Calu3 (cell line): ENCODE measurements around the gene PYGO2. TPM values are rescaled to one million over a fixed set of nuclear protein-coding genes. Genes with fewer than 3 reads are reported as not detected.
A peak's percentile ranks its signal among the peaks of the same experiment; 100 is the strongest.

ENCODE experiments used
- BruUV-seq: library from RNA; stranded (reverse); fragments of 400-500 nt; replicated peaks from 2 replicates; lab custom pipeline; 2021; lab: Mats Ljungman, UMichigan
- CTCF ChIA-PET: fragments of 300-600 bp; sonication (Branson Sonifier 250); formaldehyde crosslinking; loops from one replicate; lab custom pipeline; 2022; ENCODE audit warnings: antibody characterized with exemption; lab: Charles Lee
- DNase-seq: peaks from one replicate; pipeline ENCODE4 v3.0.0; 2022
- H3K27ac Mint-ChIP-seq: one replicate; pipeline ENCODE4 v1.8.0; 2022; ENCODE audit warnings: mixed read lengths; ENCODE audit not compliant: unreplicated experiment
- H3K27me3 Mint-ChIP-seq: one replicate; pipeline ENCODE4 v1.8.0; 2022; ENCODE audit warnings: mixed read lengths; ENCODE audit not compliant: unreplicated experiment
- H3K36me3 Mint-ChIP-seq: one replicate; pipeline ENCODE4 v1.8.0; 2022; ENCODE audit warnings: mild to moderate bottlenecking, moderate library complexity, mixed read lengths; ENCODE audit not compliant: insufficient read depth, unreplicated experiment
- H3K4me1 Mint-ChIP-seq: one replicate; pipeline ENCODE4 v1.8.0; 2022; ENCODE audit warnings: mild to moderate bottlenecking, low read depth, mixed read lengths; ENCODE audit not compliant: unreplicated experiment
- H3K4me3 Mint-ChIP-seq: one replicate; pipeline ENCODE4 v1.8.0; 2022; ENCODE audit warnings: mild to moderate bottlenecking, low read depth, moderate library complexity, mixed read lengths; ENCODE audit not compliant: unreplicated experiment
- H3K9me3 Mint-ChIP-seq: one replicate; pipeline ENCODE4 v1.8.0; 2022; ENCODE audit warnings: low read depth, mixed read lengths; ENCODE audit not compliant: unreplicated experiment
- intact Hi-C: fragments of 100-400 bp; cut with micrococcal nuclease; formaldehyde crosslinking; loops from one replicate; pipeline ENCODE4 v1.10.0; 2022; ENCODE audit not compliant: unreplicated experiment
- total RNA-seq: library from RNA; stranded (reverse); gene quantifications from 2 replicates; pipeline ENCODE4 v1.2.3, GENCODE V29; 2022
- TF ChIP-seq, protein P1 (sequence below): fragments of 200-600 bp; IDR thresholded peaks from one replicate; pipeline ENCODE4 v1.8.0; 2022; ENCODE audit warnings: antibody characterized with exemption; ENCODE audit not compliant: unreplicated experiment

The PYGO2 gene
- total RNA-seq, 1 experiment from 2014 or later: 45.6 TPM

GRCh38 chr1:155006601-155007101, 45.1 kb upstream of the PYGO2 start:
- H3K36me3 Mint-ChIP-seq: peaks cover 31% of the 10 kb centered on the region
- TF ChIP-seq, protein P1, sequence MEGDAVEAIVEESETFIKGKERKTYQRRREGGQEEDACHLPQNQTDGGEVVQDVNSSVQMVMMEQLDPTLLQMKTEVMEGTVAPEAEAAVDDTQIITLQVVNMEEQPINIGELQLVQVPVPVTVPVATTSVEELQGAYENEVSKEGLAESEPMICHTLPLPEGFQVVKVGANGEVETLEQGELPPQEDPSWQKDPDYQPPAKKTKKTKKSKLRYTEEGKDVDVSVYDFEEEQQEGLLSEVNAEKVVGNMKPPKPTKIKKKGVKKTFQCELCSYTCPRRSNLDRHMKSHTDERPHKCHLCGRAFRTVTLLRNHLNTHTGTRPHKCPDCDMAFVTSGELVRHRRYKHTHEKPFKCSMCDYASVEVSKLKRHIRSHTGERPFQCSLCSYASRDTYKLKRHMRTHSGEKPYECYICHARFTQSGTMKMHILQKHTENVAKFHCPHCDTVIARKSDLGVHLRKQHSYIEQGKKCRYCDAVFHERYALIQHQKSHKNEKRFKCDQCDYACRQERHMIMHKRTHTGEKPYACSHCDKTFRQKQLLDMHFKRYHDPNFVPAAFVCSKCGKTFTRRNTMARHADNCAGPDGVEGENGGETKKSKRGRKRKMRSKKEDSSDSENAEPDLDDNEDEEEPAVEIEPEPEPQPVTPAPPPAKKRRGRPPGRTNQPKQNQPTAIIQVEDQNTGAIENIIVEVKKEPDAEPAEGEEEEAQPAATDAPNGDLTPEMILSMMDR: no peak
- peak overlapping the region; percentile 94 for H3K4me3 Mint-ChIP-seq
- no peaks in the 10 kb centered on the region for H3K27me3 Mint-ChIP-seq
- peaks cover 34% of the 10 kb centered on the region for H3K4me1 Mint-ChIP-seq
- intact Hi-C loops: loop anchor here (10.0 kb wide), 1 partner anchor 48 kb away; the partner anchor contains the start of gene ADAM15
- no peak for DNase-seq
- CTCF ChIA-PET: interaction anchor here (1.0 to 2.6 kb wide), 2 partner anchors 10 kb away, joined by 3 to 11 read pairs; no protein-coding TSS in a partner anchor
- no TSS peak for BruUV-seq
- H3K27ac Mint-ChIP-seq: peak overlapping the region; percentile 18
- no peaks in the 10 kb centered on the region for H3K9me3 Mint-ChIP-seq

- intact Hi-C loops: loop anchor here (10.0 kb wide), 1 partner anchor 49 kb away; the partner anchor contains the start of gene ADAM15
- H3K27ac Mint-ChIP-seq: peak overlapping the region; percentile 93
- H3K4me3 Mint-ChIP-seq: peak overlapping the region; percentile 94
- BruUV-seq: no TSS peak
- peaks cover 36% of the 10 kb centered on the region for H3K4me1 Mint-ChIP-seq
- H3K36me3 Mint-ChIP-seq: peaks cover 44% of the 10 kb centered on the region
- DNase-seq: no peak
- H3K27me3 Mint-ChIP-seq: no peaks in the 10 kb centered on the region
- CTCF ChIA-PET: interaction anchor here (0.5 to 2.6 kb wide), 3 partner anchors 12 to 646 kb away, joined by 3 to 11 read pairs (median 3); no protein-coding TSS in a partner anchor
- TF ChIP-seq, protein P1: no peak
- no peaks in the 10 kb centered on the region for H3K9me3 Mint-ChIP-seq
Measured at GRCh38 chr1:155005076-155006011, 43.8 kb upstream of the PYGO2 start.

GRCh38 chr1:155004352-155005075, 42.9 kb upstream of the PYGO2 start:
- peak overlapping the region; percentile 93 for H3K27ac Mint-ChIP-seq
- DNase-seq: no peak
- BruUV-seq: TSS peak; percentile 2
- CTCF ChIA-PET: interaction anchor here (0.5 to 1.2 kb wide), 7 partner anchors 8 to 647 kb away, joined by 3 read pairs; partner anchors contain the start of gene ADAM15
- H3K4me3 Mint-ChIP-seq: peak overlapping the region; percentile 94
- H3K9me3 Mint-ChIP-seq: no peaks in the 10 kb centered on the region
- peaks cover 44% of the 10 kb centered on the region for H3K4me1 Mint-ChIP-seq
- TF ChIP-seq, protein P1: no peak
- intact Hi-C loops: loop anchor here (10.0 kb wide), 1 partner anchor 50 kb away; the partner anchor contains the start of gene ADAM15
- no peaks in the 10 kb centered on the region for H3K27me3 Mint-ChIP-seq
- peaks cover 52% of the 10 kb centered on the region for H3K36me3 Mint-ChIP-seq
